ENCODE data around the gene DCBLD1.

The DCBLD1 gene

DNA sequence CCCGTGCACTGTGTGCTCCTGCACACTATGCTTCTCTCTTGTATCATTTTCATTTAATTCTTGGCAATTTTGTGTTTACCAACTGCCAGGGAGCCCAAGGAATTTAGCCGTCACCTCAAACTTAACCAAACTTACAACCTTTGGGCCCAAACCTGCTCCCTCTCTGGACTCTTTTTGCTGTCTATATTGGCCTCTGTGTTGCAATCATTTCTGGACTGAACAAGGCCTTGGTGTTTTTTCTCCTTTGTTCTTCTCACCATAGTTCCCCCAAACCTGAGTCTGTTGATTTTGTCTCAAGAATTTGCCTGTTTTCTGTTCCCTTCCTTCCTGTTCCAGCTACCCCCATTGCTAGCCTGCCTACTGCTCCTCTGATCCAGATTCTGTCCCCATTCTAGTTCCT is 19.2 kb downstream of the DCBLD1 start:
- H3K4me2 ChIP-seq (ENCODE audit: low read length), result no peak overlapping the region
- no peaks in the 10 kb centered on the region for H3K79me2 ChIP-seq (ENCODE audit: control insufficient read depth, low read length)
- H3K4me1 ChIP-seq (ENCODE audit: control insufficient read depth, low read length), result no peaks in the 10 kb centered on the region
- H3K27ac ChIP-seq (ENCODE audit: low read depth, low read length), result no peak overlapping the region
- TF ChIP-seq, protein P1, sequence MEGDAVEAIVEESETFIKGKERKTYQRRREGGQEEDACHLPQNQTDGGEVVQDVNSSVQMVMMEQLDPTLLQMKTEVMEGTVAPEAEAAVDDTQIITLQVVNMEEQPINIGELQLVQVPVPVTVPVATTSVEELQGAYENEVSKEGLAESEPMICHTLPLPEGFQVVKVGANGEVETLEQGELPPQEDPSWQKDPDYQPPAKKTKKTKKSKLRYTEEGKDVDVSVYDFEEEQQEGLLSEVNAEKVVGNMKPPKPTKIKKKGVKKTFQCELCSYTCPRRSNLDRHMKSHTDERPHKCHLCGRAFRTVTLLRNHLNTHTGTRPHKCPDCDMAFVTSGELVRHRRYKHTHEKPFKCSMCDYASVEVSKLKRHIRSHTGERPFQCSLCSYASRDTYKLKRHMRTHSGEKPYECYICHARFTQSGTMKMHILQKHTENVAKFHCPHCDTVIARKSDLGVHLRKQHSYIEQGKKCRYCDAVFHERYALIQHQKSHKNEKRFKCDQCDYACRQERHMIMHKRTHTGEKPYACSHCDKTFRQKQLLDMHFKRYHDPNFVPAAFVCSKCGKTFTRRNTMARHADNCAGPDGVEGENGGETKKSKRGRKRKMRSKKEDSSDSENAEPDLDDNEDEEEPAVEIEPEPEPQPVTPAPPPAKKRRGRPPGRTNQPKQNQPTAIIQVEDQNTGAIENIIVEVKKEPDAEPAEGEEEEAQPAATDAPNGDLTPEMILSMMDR (IDR thresholded peaks at IDR 0.05; ENCODE audit: low read depth, low read length, poor library complexity, severe bottlenecking), result no peak
- TF ChIP-seq EZH2phosphoT487 (IDR thresholded peaks at IDR 0.05; ENCODE audit: borderline replicate concordance, low read length), result no peak
- no peaks in the 10 kb centered on the region for H3K9me3 ChIP-seq (ENCODE audit: control insufficient read depth, insufficient read depth, low read length)
- H3K4me3 ChIP-seq (ENCODE audit: low read length), result no peak overlapping the region
- no peaks in the 10 kb centered on the region for H3F3A ChIP-seq (ENCODE audit: control insufficient read depth, insufficient read depth)
- no peaks in the 10 kb centered on the region for H4K20me1 ChIP-seq (ENCODE audit: control insufficient read depth, insufficient read depth, low read depth, low read length)
- H3K9me2 ChIP-seq (replicated peaks; ENCODE audit: control insufficient read depth, low read length), result no peaks in the 10 kb centered on the region
- H3K27me3 ChIP-seq (ENCODE audit: control insufficient read depth, low read length), result peaks cover 6% of the 10 kb centered on the region; the same call in 1 of the 2 replicates
- H3K36me3 ChIP-seq (ENCODE audit: control insufficient read depth, low read length), result no peaks in the 10 kb centered on the region

DNA sequence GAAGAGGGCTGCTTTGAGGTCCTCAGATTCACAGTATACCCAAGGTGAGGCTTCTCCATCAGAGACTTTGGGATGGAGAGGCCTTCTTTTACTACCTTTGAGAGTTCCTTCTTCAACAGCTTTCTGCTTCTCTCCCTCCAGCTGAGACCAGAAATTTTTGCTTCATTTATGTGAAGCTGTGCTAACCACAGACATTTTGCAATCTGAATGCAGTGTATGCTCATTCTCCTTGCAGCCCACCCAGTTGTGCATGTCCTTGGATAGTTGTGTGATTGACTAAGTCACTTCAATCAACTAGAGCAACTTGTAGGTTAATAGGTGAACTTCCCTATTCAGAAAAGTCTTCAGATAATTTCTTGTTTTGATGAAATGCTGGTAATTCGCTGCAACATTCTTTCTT is 20.1 kb downstream of the DCBLD1 start:
- TF ChIP-seq, protein P1 (IDR thresholded peaks at IDR 0.05; ENCODE audit: low read depth, low read length, poor library complexity, severe bottlenecking), result no peak
- no peak for TF ChIP-seq EZH2phosphoT487 (IDR thresholded peaks at IDR 0.05; ENCODE audit: borderline replicate concordance, low read length)

DNA sequence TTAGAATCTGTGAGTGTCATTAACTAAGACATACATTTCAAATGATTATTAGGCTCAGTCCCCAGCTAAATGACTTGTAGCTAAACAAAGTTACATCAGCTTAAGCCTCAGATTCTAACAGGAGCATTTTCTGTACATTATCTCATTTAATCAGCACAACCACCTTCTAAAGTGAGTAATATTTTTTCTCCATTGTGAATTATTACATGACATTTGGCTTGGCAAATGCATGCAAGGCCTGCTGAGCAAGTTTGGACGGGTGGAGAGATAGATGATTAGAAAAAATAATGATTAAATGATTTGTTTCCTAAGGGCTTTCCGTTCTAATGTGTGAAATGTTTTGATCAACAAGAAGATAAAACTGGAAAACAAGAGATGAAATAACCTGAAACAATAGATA is 20.7 kb downstream of the DCBLD1 start:
- no peaks in the 10 kb centered on the region for H3F3A ChIP-seq (ENCODE audit: control insufficient read depth, insufficient read depth)
- H3K79me2 ChIP-seq (ENCODE audit: control insufficient read depth, low read length), result no peaks in the 10 kb centered on the region
- H3K27me3 ChIP-seq (ENCODE audit: control insufficient read depth, low read length), result peaks cover 6% of the 10 kb centered on the region; the same call in 1 of the 2 replicates
- H3K27ac ChIP-seq (ENCODE audit: low read depth, low read length), result no peak overlapping the region
- TF ChIP-seq EZH2phosphoT487 (IDR thresholded peaks at IDR 0.05; ENCODE audit: borderline replicate concordance, low read length), result no peak
- TF ChIP-seq, protein P1 (IDR thresholded peaks at IDR 0.05; ENCODE audit: low read depth, low read length, poor library complexity, severe bottlenecking), result no peak
- H3K36me3 ChIP-seq (ENCODE audit: control insufficient read depth, low read length), result no peaks in the 10 kb centered on the region
- H3K9me2 ChIP-seq (replicated peaks; ENCODE audit: control insufficient read depth, low read length), result no peaks in the 10 kb centered on the region
- H4K20me1 ChIP-seq (ENCODE audit: control insufficient read depth, insufficient read depth, low read depth, low read length), result no peaks in the 10 kb centered on the region
- no peaks in the 10 kb centered on the region for H3K4me1 ChIP-seq (ENCODE audit: control insufficient read depth, low read length)
- no peak overlapping the region for H3K4me3 ChIP-seq (ENCODE audit: low read length)
- no peak overlapping the region for H3K4me2 ChIP-seq (ENCODE audit: low read length)
- H3K9me3 ChIP-seq (ENCODE audit: control insufficient read depth, insufficient read depth, low read length), result no peaks in the 10 kb centered on the region

More for the DNA sequence above, 20.1 kb downstream of the DCBLD1 start:
- no peaks in the 10 kb centered on the region for H3K79me2 ChIP-seq (ENCODE audit: control insufficient read depth, low read length)
- no peaks in the 10 kb centered on the region for H4K20me1 ChIP-seq (ENCODE audit: control insufficient read depth, insufficient read depth, low read depth, low read length)
- H3K27ac ChIP-seq (ENCODE audit: low read depth, low read length), result no peak overlapping the region
- H3K4me3 ChIP-seq (ENCODE audit: low read length), result no peak overlapping the region
- H3K36me3 ChIP-seq (ENCODE audit: control insufficient read depth, low read length), result no peaks in the 10 kb centered on the region
- H3F3A ChIP-seq (ENCODE audit: control insufficient read depth, insufficient read depth), result no peaks in the 10 kb centered on the region
- H3K9me3 ChIP-seq (ENCODE audit: control insufficient read depth, insufficient read depth, low read length), result no peaks in the 10 kb centered on the region
- H3K4me1 ChIP-seq (ENCODE audit: control insufficient read depth, low read length), result no peaks in the 10 kb centered on the region
- no peaks in the 10 kb centered on the region for H3K9me2 ChIP-seq (replicated peaks; ENCODE audit: control insufficient read depth, low read length)
- H3K27me3 ChIP-seq (ENCODE audit: control insufficient read depth, low read length), result peaks cover 6% of the 10 kb centered on the region; the same call in 1 of the 2 replicates
- no peak overlapping the region for H3K4me2 ChIP-seq (ENCODE audit: low read length)
